Measurements from ENCODE around the gene NOL4. TPM values are rescaled to one million over a fixed set of nuclear protein-coding genes. Genes with fewer than 3 reads are reported as not detected.

The NOL4 gene
- total RNA-seq, 1 experiment from 2014 or later: 0.74 TPM

GRCh38 chr18:34258176-34258575 lies 33.5 kb upstream of the NOL4 start:
- no peak overlapping the region for H4K8ac ChIP-seq (replicated peaks; ENCODE audit: insufficient read length, low read depth, low read length)
- H3K9ac ChIP-seq (ENCODE audit: extremely low read depth, insufficient read length, low read length): no peak overlapping the region
- WGBS (ENCODE audit: extremely low coverage, insufficient read length, low lambda C conversion rate): no CpG with 5 or more reads among the region's 5 CpGs
- no peak overlapping the region for H2BK12ac ChIP-seq (ENCODE audit: insufficient read length, low read depth, low read length)
- H3K36me3 Mint-ChIP-seq (ENCODE audit: insufficient read depth in 1 of 3, low read depth in 3 of 3): no peaks in the 10 kb centered on the region; a peak in 1 of 7 replicates
- no peak overlapping the region for H2BK120ac ChIP-seq (ENCODE audit: low read depth, low read length, poor library complexity, severe bottlenecking)
- H3K4me1 ChIP-seq (ENCODE audit: insufficient read depth, low read length): no peaks in the 10 kb centered on the region
- no peak overlapping the region for H4K91ac ChIP-seq (ENCODE audit: insufficient read length, low read depth, low read length)
- H3K23me2 ChIP-seq (ENCODE audit: insufficient read length, low read depth, low read length, poor library complexity, severe bottlenecking): no peaks in the 10 kb centered on the region
- H4K20me1 ChIP-seq (ENCODE audit: control insufficient read depth, insufficient read depth, insufficient read length): no peaks in the 10 kb centered on the region
- no peak overlapping the region for H3K56ac ChIP-seq (ENCODE audit: insufficient read length, low read depth, low read length)
- no peak overlapping the region for H3T11ph ChIP-seq (ENCODE audit: low read length)
- H2BK15ac ChIP-seq (ENCODE audit: low read depth, low read length): no peak overlapping the region
- DNase-seq: no peak
- no peak overlapping the region for H3K14ac ChIP-seq (ENCODE audit: insufficient read depth, low read length)
- no peak overlapping the region for H4K5ac ChIP-seq (ENCODE audit: insufficient read length, low read depth, low read length)
- H3K9me3 ChIP-seq (ENCODE audit: control insufficient read depth, low read depth, low read length): no peaks in the 10 kb centered on the region
- H3K23ac ChIP-seq (ENCODE audit: insufficient read length, low read depth, low read length): no peak overlapping the region
- no peaks in the 10 kb centered on the region for H3K79me1 ChIP-seq (ENCODE audit: insufficient read depth, low read depth, low read length, poor library complexity, severe bottlenecking)
- no peak overlapping the region for H2AFZ ChIP-seq (ENCODE audit: low read length)
- no peak overlapping the region for H2BK5ac ChIP-seq (ENCODE audit: insufficient read length, low read length)
- no peak overlapping the region for H2BK20ac ChIP-seq (ENCODE audit: low read depth, low read length, poor library complexity, severe bottlenecking)
- H3K4ac ChIP-seq (ENCODE audit: low read depth, low read length): no peak overlapping the region
- no peak overlapping the region for H3K4me2 ChIP-seq (ENCODE audit: insufficient read depth, insufficient read length, low read length)
- H3K4me3 Mint-ChIP-seq: no peak overlapping the region
- no peak overlapping the region for H3K27ac Mint-ChIP-seq
- no peak overlapping the region for H2AK5ac ChIP-seq (ENCODE audit: insufficient read length, low read length)
- no peak overlapping the region for H3K27ac ChIP-seq (ENCODE audit: insufficient read length, low read depth, low read length)
- TF ChIP-seq, protein P1, sequence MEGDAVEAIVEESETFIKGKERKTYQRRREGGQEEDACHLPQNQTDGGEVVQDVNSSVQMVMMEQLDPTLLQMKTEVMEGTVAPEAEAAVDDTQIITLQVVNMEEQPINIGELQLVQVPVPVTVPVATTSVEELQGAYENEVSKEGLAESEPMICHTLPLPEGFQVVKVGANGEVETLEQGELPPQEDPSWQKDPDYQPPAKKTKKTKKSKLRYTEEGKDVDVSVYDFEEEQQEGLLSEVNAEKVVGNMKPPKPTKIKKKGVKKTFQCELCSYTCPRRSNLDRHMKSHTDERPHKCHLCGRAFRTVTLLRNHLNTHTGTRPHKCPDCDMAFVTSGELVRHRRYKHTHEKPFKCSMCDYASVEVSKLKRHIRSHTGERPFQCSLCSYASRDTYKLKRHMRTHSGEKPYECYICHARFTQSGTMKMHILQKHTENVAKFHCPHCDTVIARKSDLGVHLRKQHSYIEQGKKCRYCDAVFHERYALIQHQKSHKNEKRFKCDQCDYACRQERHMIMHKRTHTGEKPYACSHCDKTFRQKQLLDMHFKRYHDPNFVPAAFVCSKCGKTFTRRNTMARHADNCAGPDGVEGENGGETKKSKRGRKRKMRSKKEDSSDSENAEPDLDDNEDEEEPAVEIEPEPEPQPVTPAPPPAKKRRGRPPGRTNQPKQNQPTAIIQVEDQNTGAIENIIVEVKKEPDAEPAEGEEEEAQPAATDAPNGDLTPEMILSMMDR (conservative IDR thresholded peaks at IDR 0.05): no peak
- peaks cover 0 to 3% of the 10 kb centered on the region in 2 experiments; a peak in 1 of 5 replicates for H3K9me3 Mint-ChIP-seq
- H3K27me3 ChIP-seq (ENCODE audit: insufficient read depth, low read length): no peaks in the 10 kb centered on the region
- H3K18ac ChIP-seq (ENCODE audit: insufficient read length, low read depth, low read length): no peak overlapping the region
- no peaks in the 10 kb centered on the region for H3K79me2 ChIP-seq (ENCODE audit: insufficient read depth, low read length)
- peaks cover 8% of the 10 kb centered on the region in 2 experiments for H3K4me1 Mint-ChIP-seq
- no peaks in the 10 kb centered on the region for H3K27me3 Mint-ChIP-seq (ENCODE audit: low read depth)
